GM19328 (cell line): ENCODE data around the gene IL5.
"Not testable (repeated sequence)": the region's sequence is repeated elsewhere in the genome, so short reads cannot be mapped to it uniquely, and the experiment has no call there.

Source experiments
- ATAC-seq: cut with Tn5 transposase; IDR thresholded peaks from one replicate; pipeline ENCODE4 v1.9.1; 2021; ENCODE audit warnings: mild to moderate bottlenecking, moderate library complexity; ENCODE audit not compliant: unreplicated experiment

Gene IL5

DNA sequence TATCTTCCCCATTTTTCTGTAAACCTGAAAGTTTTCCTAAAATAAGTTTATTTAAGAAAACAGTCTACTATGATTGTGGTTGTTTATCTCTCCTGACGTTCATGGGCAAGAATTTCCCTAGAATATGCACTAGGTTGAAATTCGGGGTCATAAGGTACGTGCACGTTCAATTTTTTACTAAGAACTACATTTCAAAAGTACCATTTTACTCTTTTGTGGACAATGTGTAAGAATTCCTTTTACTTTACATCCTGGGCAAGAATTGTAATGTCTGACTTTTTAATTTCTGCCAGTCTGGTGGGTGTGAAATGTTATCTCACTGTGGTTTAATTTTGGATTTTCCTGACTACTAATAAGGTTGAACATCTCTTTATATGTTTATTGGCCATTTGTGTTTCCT, 12.4 kb downstream of the IL5 start:
- ATAC-seq, result no peak

DNA sequence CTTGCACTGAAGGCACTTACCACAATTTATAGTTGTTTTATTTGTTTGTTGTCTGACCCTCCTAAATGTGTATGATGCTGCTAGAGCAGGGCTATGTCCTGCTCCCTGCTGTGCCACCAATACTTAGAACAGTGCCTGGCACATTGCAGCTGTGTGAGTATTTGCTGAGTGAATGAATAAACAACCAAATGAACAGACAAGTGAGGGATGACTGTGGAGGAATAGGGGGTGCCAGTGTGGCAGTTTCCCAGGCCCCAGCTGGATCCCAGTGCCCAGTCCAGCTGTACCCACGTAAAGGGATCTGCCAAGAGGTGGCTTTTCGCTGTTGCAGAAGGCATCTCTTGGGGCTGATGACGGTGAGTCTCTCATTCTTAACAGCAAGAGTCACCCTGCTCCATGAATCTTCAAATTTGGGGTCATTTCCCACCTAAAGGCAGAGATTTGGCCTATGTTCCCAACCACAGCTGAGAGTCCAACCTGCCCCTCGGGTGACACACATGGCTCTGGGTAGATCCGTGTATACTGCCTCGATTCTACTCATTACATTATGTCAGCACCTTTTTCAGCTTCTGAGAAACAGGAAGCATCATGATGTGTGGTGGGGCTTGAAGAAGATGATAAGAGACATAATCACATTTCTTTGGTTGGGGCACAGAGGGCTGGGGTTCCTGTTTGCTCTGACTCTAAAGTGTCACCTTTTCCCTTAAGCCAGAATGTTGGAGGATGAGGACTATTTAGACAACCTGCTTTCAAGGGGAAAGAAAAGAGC, 14.3 kb downstream of the IL5 start:
- ATAC-seq, result no peak

DNA sequence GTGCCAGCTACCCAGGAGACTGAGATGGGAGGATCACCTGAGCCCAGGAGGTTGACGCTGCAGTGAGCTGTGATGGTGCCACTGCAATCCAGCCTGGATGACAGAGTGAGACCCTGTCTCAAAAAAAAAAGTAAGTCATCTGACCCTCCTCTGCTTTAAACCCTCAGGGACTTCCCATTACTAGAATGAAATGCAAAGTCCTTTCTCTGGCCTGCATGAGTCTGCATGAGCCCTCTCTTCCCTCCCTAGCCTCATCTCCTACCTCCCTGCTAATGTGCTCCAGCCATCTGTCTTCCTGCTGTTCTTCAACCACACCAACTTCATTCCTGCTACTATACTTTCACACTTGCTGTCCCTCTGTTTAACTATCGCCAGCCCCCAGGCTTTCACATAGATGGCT, 15.3 kb downstream of the IL5 start:
- ATAC-seq, result no peak

DNA sequence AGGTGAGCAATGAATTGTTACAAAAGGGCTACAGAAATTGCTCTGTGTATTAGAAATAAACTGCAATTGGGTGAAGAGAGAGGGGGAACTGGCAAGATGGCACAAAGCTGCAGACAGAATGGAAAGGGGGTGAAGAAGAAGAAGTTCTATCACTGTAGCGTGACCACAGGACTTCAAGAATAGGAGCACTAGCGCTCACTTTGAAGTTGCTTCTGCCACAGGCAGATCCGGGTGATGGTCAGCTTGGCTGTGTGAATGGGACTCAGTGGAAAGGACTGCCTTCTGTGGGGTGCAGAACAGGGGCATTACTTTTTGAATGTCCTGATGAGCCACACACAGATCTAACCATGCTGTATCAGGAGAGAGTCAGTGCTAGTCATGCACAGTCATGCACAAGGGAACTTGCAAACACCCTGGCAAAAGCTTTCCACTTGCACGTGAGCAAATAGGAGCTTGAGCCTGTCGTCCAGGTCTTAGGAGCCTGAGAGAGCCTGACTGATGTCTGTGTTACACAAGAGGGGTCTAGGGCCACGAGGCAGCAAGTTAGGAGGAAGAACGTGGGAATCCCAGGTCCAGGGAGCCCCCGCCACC, 16.3 kb downstream of the IL5 start:
- ATAC-seq, result no peak

DNA sequence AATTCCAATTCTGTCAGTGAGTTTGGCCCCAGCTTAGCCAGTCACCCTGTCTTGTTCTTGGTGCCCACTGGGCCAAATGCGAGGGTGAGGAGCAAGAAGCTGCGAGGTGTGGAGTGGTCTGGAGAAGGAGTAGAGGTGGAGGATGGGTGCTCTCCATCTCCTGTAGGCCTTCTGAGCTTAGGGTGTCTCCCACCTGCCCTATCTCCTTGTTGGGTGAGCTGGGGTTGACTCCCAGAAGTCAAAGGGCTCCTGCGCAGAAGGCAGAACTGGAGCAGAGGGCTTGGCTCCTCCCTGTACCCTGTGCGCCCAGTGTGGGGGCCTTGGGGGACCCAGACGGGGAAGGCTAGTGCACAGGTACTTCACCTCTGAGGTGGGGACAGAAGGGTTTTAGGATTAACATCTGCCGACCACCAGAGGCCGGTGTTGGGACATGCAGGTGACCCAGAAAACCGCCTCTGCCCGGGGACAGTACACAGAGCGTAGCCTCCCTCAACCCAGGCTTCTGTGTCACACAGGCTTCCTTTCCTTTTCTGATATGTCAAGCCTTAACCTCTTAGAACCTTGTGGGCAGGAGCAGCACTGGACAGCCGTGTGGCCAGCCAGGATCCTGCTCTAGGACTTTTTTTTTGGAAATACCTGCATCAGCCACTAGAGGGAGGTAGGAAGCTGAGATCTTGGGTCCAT, 16.9 kb downstream of the IL5 start:
- peak; percentile 39 for ATAC-seq

DNA sequence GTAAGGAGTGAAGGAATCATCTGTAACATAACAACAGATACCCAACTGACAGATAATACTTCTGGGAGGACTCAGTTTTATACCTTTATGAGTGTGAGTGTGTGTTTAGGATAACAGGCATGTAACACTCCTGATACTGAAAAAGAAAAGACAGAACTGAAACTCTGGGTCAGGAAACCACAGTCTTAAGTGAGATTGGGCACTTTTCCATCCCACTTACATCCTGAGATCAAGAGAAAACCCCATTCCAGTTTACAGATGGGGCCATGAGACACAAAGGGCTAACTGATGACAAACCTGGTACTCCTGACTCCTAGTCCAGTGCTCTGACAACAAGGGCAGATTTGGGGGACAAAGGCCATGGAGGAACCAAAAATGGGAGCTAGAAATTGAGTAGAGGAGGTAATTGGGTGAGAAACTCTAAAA, 18.0 kb downstream of the IL5 start:
- peak; percentile 67 for ATAC-seq

DNA sequence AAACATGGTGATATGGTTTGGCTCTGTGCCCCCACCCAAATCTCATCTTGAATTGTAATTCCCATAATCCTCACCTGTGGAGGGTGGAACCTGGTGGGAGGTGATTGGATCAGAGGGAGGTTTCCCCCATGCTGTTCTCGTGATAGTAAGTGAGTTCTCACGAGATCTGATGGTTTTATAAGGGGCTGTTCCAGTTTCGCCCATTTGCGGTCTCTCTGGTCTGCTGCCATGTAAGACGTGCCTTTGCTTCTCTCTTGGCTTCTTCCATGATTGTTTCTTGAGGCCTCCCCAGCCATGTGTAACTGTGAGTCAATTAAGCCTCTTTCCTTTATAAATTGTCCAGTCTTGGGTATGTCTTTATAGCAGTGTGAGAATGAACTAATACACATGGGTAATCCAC, 18.4 kb downstream of the IL5 start:
- ATAC-seq, result not testable (repeated sequence)

DNA sequence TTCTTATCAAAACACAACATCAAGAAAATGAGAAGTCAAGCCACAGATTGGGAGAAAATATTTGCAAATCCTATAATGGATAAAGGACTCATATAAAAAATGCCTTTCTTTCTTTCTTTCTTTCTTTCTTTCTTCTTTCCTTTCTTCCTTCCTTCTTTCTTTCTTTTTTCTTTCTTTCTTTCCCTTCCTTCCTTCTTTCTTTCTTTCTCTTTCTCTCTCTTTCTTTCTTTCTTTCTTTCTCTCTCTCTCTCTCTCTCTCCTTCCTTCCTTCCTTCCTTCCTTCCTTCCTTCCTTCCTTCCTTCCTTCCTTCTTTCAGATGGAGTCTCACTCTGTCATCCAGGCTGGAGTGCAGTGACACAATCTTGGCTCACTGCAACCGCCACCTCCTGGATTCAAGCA, 21.3 kb downstream of the IL5 start:
- not testable (repeated sequence) for ATAC-seq

DNA sequence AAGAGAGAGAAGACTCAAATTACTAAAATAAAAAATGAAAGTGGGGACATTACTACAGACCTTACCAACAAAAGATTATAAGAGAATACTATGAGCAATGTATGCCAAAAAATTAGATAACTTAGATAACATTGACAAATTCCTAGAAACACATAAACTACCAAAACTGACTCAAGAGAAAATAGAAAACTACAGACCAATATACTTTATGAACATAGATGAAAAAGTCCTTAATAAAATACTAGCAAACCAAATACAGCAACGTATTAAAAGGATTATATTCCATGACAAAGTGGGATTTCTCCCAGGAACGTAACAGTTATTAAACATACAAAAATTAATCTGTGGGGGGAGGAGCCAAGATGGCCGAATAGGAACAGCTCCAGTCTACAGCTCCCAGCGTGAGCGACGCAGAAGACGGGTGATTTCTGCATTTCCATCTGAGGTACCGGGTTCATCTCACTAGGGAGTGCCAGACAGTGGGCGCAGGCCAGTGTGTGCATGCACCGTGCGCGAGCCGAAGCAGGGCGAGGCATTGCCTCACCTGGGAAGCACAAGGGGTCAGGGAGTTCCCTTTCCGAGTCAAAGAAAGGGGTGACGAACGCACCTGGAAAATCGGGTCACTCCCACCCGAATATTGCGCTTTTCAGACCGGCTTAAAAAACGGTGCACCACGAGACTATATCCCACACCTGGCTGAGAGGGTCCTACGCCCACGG, 29.5 kb downstream of the IL5 start:
- ATAC-seq, result not testable (repeated sequence)

DNA sequence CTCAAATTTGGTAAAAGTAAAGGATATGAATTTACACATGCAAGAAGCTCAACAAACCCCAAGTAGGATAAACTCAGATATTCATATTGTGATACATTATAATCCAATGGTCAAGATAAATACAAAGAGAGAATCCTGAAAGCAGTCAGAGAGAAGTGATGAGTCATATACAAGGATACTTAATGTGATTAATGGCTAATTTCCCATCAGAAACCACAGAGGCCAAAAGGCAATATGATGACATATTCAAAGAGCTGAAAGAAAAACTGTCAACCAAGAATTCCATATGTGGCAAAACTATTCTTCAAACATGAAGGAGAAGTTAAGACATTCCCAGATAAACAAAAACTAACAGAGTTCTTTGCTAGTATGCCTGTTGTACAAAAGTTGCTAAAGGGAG, 33.2 kb downstream of the IL5 start:
- ATAC-seq, result no peak

DNA sequence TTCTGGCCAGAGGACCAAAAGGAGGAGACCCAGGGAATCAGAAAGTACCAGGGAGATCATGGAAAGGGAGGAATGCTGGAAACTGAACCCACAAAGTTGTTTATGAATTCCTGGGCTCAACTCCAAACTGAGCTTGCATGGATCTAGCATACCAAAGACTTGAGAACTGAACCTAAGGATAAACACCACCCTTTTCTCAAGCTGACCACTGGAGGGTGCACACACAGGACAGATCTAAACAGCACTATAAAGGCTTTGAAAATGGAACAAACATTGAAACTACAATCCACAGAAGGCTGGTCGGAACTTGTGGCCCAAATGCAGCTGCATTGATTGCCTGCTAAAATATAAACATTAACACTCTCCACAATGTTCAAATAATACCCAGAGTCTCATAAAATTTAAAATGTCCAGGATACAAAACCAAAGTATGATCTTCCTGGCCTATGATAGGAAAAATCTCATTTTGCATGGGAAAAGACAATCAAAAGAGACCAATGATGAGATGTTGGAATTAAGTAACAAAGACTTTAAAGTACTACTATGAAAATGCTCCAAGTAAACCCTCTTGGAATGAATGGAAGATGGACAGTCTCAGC, 37.1 kb downstream of the IL5 start:
- no peak for ATAC-seq

DNA sequence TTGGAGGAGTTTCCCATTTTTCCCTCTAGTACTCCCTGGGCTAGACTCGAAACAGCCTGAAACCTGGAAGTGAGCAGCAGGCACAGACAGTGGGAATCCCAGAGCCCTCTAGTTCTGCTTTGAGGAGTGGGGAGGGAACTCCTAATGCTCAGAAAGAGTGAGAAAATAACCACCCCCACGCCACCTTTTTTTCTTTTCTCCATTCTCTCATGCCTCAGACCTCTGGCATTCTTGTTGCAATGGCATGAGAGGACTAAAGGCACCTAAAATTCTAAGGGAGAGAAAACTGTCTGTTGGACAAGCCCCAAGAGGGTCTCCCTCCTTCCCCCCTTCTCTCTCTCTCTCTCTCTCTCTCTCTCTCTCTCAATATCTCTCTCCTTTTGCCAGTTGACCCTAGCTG, 37.7 kb downstream of the IL5 start:
- no peak for ATAC-seq

DNA sequence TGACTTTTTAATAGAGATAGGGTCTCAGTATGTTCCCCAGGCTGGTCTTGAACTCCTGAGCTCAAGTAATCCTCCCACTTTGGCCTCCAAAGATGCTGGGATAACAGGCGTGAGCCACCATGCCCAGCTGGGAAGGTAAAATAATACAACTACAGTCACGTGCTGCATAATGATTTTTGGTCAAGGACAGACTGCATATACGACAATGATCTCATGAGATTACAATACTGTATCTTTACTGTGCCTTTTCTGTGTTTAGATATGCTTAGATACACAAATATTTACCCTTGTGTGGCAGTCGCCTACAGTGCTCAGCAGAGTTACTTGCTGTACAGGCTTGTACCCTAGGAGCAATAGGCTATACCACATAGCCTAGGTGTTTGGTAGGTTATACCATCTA, 38.6 kb downstream of the IL5 start:
- ATAC-seq, result no peak

DNA sequence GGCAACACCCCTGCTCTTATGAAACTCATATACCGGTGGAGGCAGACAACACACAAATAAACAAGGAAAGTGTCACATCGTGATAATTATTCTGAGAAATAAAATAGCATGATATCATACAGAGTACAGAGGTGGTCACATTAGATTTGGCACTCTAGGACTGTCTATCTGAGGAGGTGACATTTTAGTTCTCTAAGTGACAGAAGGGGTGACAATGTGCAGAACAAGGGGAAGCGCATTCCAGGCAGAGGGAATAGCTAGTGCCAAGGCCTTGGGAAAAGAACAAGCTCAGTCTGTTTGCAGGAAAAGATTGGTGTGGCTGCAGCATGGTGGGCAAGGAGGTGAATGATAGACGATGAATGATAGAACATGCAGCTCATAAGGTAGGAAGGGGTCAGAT, 40.1 kb downstream of the IL5 start:
- no peak for ATAC-seq

DNA sequence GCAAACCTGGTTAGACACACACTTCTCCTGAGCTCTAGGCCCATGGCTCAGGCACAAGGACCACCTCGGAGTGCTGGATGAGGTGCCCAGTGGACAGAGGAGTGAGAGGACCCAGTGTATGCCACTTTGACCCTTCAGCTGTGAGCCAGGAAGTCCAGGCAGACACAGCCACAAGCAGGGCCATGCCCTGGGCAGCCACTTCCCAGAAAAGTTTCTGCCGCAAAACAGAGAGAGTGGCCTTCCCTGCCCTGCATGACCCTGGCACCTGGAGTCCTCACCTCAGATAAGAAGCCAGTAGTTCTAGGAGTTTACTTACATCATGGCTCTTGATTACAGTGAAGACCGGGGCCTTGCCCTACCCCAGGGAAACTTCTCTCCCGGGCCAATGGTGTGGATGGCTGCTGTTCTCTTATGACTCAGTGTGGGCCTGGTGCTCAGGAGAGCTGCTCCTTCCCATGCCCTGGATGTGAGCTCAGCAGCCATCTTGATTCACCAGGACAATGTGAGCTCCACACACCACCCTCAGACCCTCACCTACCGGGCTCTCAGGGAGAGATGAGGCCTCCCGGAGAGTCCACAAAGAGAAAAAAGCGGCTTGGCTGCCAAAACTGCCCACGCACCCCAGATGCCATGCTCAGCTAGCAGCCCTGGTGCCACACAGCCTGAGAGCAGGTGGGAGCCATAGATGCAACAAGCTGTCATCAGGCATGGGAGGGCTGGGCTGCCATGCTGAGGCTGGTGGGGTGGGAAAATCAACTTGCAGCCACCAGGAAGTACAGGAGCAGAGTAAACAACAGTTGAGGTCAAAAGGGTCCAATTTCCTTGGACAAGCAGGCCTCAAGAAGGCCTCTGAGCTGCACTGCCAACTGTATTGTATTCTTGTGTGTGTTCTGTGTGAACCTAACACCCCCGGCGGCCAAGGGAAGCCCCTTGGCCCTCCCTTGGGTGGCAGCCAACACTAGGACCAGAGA, 41.1 kb downstream of the IL5 start:
- ATAC-seq, result no peak

DNA sequence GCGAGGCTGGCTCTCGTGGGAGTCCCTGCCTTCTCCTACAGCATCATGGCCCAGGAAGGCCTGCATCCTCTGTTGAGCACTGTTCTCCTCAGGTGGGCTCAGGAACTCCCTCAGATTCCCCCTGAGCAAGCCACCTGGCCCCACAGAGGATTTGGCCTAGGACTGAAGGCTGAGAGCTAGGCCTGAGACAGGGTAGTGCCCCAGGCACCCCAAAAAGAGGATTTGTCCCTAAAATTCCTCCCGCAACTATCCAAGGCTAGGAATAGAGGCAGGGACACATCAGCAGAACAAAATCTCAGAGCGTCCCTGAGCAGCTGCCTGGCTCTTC, 41.7 kb downstream of the IL5 start:
- no peak for ATAC-seq

DNA sequence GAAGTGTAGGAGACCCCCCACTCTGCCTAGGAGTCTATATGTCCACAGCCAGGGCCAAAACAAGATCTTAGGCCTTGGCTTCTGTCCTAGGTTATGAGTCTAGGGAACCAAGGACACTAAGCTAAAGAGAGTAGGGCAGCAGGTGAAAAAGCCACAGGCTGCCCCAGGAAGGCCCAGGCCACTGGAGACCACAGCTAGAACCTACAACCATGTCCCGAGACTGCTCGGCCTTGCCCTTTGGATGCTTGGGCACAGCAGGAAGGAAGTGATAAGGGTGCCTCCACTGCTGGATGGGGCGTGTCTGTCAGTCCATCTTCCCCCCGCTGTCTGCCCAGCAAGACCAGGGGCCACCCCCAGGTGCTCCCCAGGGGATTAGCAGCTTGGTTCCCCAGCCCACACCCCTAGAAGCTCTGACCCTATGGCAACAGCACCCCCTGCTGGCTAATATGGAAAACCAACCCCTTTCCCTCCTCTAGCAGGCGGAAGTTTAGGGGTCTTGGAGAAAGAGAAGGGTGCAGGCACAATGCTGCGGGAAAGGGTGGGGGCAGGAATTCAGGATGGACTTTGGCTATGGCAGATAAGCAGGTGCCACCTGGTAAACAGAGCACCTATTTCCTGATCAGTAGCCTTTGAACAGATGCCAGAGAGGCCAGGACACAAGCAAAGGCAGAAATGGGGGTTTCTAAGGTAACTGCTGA, 42.2 kb downstream of the IL5 start:
- ATAC-seq, result no peak

DNA sequence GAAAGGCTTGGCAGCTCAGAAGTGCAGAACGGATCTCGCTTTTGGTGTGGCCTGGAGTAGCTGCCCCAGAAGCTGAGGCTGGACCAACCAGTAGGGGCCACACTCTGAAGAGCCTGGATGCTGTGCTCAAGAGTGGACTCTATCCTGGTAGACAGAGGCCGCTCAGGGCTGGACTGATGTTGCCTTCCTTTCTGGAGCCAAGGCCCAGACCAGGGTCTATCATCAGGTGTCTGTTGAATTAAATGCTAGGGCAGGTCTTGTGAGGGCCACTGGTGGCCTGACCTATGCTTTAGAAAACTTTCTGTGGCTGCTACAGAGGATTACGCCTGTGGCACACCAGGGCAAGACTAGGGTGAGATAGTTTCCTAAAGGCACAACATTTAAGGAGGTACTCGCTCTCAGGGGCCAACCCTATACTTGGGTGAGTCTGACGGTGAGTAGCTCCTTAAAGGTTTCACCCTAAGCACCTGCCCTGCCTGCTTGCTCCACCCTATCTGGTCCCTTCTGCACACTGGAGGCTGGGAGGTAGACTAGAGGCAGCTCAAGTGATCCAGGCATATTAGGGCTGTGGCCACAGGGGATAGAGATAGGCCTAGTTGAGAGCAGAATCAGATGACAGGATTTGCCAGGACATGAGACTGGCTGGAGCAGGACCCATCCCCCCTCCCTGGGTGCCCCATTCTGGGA, 42.9 kb downstream of the IL5 start:
- no peak for ATAC-seq
